Calu3 (cell line): Measurements from ENCODE around the gene PIH1D1. TPM values are rescaled to one million over a fixed set of nuclear protein-coding genes. Genes with fewer than 3 reads are reported as not detected.

Experiments used
- BruUV-seq: library from RNA; stranded (reverse); fragments of 400-500 nt; replicated peaks from 2 replicates; lab custom pipeline; 2021; lab: Mats Ljungman, UMichigan
- CTCF ChIA-PET: fragments of 300-600 bp; sonication (Branson Sonifier 250); formaldehyde crosslinking; loops from one replicate; lab custom pipeline; 2022; ENCODE audit warnings: antibody characterized with exemption; lab: Charles Lee
- DNase-seq: peaks from one replicate; pipeline ENCODE4 v3.0.0; 2022
- H3K27ac Mint-ChIP-seq: one replicate; pipeline ENCODE4 v1.8.0; 2022; ENCODE audit warnings: mixed read lengths; ENCODE audit not compliant: unreplicated experiment
- H3K27me3 Mint-ChIP-seq: one replicate; pipeline ENCODE4 v1.8.0; 2022; ENCODE audit warnings: mixed read lengths; ENCODE audit not compliant: unreplicated experiment
- H3K36me3 Mint-ChIP-seq: one replicate; pipeline ENCODE4 v1.8.0; 2022; ENCODE audit warnings: mild to moderate bottlenecking, moderate library complexity, mixed read lengths; ENCODE audit not compliant: insufficient read depth, unreplicated experiment
- H3K4me1 Mint-ChIP-seq: one replicate; pipeline ENCODE4 v1.8.0; 2022; ENCODE audit warnings: mild to moderate bottlenecking, low read depth, mixed read lengths; ENCODE audit not compliant: unreplicated experiment
- H3K4me3 Mint-ChIP-seq: one replicate; pipeline ENCODE4 v1.8.0; 2022; ENCODE audit warnings: mild to moderate bottlenecking, low read depth, moderate library complexity, mixed read lengths; ENCODE audit not compliant: unreplicated experiment
- H3K9me3 Mint-ChIP-seq: one replicate; pipeline ENCODE4 v1.8.0; 2022; ENCODE audit warnings: low read depth, mixed read lengths; ENCODE audit not compliant: unreplicated experiment
- intact Hi-C: fragments of 100-400 bp; cut with micrococcal nuclease; formaldehyde crosslinking; loops from one replicate; pipeline ENCODE4 v1.10.0; 2022; ENCODE audit not compliant: unreplicated experiment
- total RNA-seq: library from RNA; stranded (reverse); gene quantifications from 2 replicates; pipeline ENCODE4 v1.2.3, GENCODE V29; 2022
- TF ChIP-seq, protein P1 (sequence below): fragments of 200-600 bp; IDR thresholded peaks from one replicate; pipeline ENCODE4 v1.8.0; 2022; ENCODE audit warnings: antibody characterized with exemption; ENCODE audit not compliant: unreplicated experiment

The PIH1D1 gene
- total RNA-seq, 1 experiment from 2014 or later: 141 TPM

DNA sequence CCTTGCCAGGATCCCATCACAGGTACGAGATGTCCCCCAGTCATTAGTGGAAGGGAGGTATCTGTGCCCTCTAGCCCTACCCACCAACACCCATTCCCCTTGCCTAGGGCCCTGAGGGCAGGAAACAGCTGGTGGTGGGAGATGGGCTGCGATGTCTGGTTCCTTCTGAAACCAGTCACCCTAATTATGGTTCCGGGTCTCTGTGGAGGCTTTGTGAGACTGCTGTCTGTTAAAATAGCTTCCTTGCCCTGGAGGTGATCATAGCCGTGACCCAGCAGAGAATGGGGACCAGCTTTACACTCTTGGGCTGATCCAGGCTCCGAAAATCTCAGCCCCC, 6.9 kb upstream of the PIH1D1 start:
- Mint-ChIP-seq H3K27me3 (no peaks in the 10 kb centered on the region), H3K36me3 (peaks cover 8% of the 10 kb centered on the region), H3K27ac (no peak overlapping the region), H3K4me3 (no peak overlapping the region), H3K9me3 (no peaks in the 10 kb centered on the region), H3K4me1 (no peaks in the 10 kb centered on the region)
- CTCF ChIA-PET: no interaction called here
- DNase-seq: no peak
- intact Hi-C loops: no loop called here
- TF ChIP-seq, protein P1, sequence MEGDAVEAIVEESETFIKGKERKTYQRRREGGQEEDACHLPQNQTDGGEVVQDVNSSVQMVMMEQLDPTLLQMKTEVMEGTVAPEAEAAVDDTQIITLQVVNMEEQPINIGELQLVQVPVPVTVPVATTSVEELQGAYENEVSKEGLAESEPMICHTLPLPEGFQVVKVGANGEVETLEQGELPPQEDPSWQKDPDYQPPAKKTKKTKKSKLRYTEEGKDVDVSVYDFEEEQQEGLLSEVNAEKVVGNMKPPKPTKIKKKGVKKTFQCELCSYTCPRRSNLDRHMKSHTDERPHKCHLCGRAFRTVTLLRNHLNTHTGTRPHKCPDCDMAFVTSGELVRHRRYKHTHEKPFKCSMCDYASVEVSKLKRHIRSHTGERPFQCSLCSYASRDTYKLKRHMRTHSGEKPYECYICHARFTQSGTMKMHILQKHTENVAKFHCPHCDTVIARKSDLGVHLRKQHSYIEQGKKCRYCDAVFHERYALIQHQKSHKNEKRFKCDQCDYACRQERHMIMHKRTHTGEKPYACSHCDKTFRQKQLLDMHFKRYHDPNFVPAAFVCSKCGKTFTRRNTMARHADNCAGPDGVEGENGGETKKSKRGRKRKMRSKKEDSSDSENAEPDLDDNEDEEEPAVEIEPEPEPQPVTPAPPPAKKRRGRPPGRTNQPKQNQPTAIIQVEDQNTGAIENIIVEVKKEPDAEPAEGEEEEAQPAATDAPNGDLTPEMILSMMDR: no peak
- BruUV-seq: no TSS peak

- H3K27ac Mint-ChIP-seq: no peak overlapping the region
- no peaks in the 10 kb centered on the region for H3K9me3 Mint-ChIP-seq
- no peaks in the 10 kb centered on the region for H3K27me3 Mint-ChIP-seq
- H3K4me1 Mint-ChIP-seq: no peaks in the 10 kb centered on the region
- H3K4me3 Mint-ChIP-seq: no peak overlapping the region
- DNase-seq: no peak
- intact Hi-C loops: no loop called here
- peaks cover 28% of the 10 kb centered on the region for H3K36me3 Mint-ChIP-seq
- BruUV-seq: no TSS peak
- TF ChIP-seq, protein P1: no peak
- CTCF ChIA-PET: no interaction called here
These were observed 4.7 kb upstream of the PIH1D1 start for GRCh38 chr19:49456326-49456725.

DNA sequence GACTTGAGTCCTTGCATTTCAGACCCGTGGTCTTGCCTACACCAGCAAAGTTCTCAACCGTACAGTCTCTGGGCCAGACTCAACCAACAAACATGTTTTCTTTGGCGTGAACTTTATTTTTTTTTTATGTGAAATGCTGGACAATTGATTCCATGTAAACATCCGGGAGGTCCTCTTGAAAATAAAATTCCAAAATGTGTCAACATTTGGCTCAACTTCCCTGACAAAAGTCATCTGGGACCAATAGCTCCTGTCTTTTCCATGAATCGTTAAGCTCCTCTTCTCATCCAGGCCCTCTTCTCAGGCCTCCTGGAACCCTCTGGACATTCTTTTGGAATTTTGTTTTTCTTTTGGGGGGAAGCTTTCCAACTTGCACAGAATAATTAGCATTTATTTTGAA, 4.2 kb upstream of the PIH1D1 start:
- intact Hi-C loops: no loop called here
- Mint-ChIP-seq H3K9me3 (no peaks in the 10 kb centered on the region), H3K27me3 (no peaks in the 10 kb centered on the region), H3K36me3 (peaks cover 34% of the 10 kb centered on the region), H3K4me1 (peaks cover 3% of the 10 kb centered on the region), H3K27ac (no peak overlapping the region), H3K4me3 (no peak overlapping the region)
- CTCF ChIA-PET: no interaction called here
- no TSS peak for BruUV-seq
- TF ChIP-seq, protein P1: no peak
- DNase-seq: no peak

- CTCF ChIA-PET: interaction anchor here (0.6 to 1.0 kb wide), 4 partner anchors 11 to 201 kb away, joined by 3 to 6 read pairs (median 4); partner anchors contain the start of gene FLT3LG
- Mint-ChIP-seq H3K36me3 (peaks cover 53% of the 10 kb centered on the region), H3K4me3 (peak overlapping the region; percentile 96), H3K4me1 (peaks cover 14% of the 10 kb centered on the region), H3K27ac (peak overlapping the region; percentile 99), H3K27me3 (no peaks in the 10 kb centered on the region), H3K9me3 (no peaks in the 10 kb centered on the region)
- DNase-seq: no peak
- TF ChIP-seq, protein P1: no peak
- BruUV-seq: TSS peak; percentile 89
- intact Hi-C loops: loop anchor here (5.0 kb wide), 1 partner anchor 189 kb away; the partner anchor contains the start of genes RRAS and SCAF1
These were observed 2.2 kb upstream of the PIH1D1 start for GRCh38 chr19:49453757-49454240.
